Esophagus muscularis mucosa (tissue), 3 donors: ENCODE measurements around the gene PDE1C.

Experiments
- POLR2AphosphoS5 ChIP-seq, 2 donors: sonication (generic); formaldehyde crosslinking; IDR thresholded peaks; one replicate each; pipeline ENCODE4 v1.6.1; 2017; ENCODE audit warnings: antibody characterized with exemption in 2 of 2
- TF ChIP-seq, protein P1 (sequence below), 3 experiments: fragments of 200-600 bp in 2 of 3; fragments of 450-650 bp in 1 of 3; sonication (generic) in 2 of 3; IDR thresholded peaks; one replicate each; pipeline ENCODE4 v1.5.1; 2017 to 2019; ENCODE audit warnings: antibody characterized with exemption in 3 of 3, mild to moderate bottlenecking in 2 of 3, moderate library complexity in 1 of 3

GRCh38 chr7:31853380-31853779 lies 216.8 kb downstream of the PDE1C start:
- TF ChIP-seq POLR2AphosphoS5 (IDR thresholded peaks at IDR 0.05) = no peak
- TF ChIP-seq, protein P1, sequence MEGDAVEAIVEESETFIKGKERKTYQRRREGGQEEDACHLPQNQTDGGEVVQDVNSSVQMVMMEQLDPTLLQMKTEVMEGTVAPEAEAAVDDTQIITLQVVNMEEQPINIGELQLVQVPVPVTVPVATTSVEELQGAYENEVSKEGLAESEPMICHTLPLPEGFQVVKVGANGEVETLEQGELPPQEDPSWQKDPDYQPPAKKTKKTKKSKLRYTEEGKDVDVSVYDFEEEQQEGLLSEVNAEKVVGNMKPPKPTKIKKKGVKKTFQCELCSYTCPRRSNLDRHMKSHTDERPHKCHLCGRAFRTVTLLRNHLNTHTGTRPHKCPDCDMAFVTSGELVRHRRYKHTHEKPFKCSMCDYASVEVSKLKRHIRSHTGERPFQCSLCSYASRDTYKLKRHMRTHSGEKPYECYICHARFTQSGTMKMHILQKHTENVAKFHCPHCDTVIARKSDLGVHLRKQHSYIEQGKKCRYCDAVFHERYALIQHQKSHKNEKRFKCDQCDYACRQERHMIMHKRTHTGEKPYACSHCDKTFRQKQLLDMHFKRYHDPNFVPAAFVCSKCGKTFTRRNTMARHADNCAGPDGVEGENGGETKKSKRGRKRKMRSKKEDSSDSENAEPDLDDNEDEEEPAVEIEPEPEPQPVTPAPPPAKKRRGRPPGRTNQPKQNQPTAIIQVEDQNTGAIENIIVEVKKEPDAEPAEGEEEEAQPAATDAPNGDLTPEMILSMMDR (IDR thresholded peaks at IDR 0.05) = no peak
